ENCODE measurements around the gene SWT1.

- no peak for TF ChIP-seq POLR2A (IDR thresholded peaks at IDR 0.05; ENCODE audit: low read depth, low read length)
- TF ChIP-seq POLR2AphosphoS5 (IDR thresholded peaks at IDR 0.05; ENCODE audit: low read depth, low read length): no peak
Measured at GRCh38 chr1:185311589-185312225, 154.7 kb downstream of the SWT1 start.

Data from GM12891 (cell line).